GM18868 (cell line): ENCODE data around the gene PDE9A.

Source experiments
- ATAC-seq: cut with Tn5 transposase; IDR thresholded peaks from one replicate; pipeline ENCODE4 v1.9.1; 2021; ENCODE audit warnings: mild to moderate bottlenecking, moderate library complexity; ENCODE audit not compliant: unreplicated experiment

Gene PDE9A

DNA sequence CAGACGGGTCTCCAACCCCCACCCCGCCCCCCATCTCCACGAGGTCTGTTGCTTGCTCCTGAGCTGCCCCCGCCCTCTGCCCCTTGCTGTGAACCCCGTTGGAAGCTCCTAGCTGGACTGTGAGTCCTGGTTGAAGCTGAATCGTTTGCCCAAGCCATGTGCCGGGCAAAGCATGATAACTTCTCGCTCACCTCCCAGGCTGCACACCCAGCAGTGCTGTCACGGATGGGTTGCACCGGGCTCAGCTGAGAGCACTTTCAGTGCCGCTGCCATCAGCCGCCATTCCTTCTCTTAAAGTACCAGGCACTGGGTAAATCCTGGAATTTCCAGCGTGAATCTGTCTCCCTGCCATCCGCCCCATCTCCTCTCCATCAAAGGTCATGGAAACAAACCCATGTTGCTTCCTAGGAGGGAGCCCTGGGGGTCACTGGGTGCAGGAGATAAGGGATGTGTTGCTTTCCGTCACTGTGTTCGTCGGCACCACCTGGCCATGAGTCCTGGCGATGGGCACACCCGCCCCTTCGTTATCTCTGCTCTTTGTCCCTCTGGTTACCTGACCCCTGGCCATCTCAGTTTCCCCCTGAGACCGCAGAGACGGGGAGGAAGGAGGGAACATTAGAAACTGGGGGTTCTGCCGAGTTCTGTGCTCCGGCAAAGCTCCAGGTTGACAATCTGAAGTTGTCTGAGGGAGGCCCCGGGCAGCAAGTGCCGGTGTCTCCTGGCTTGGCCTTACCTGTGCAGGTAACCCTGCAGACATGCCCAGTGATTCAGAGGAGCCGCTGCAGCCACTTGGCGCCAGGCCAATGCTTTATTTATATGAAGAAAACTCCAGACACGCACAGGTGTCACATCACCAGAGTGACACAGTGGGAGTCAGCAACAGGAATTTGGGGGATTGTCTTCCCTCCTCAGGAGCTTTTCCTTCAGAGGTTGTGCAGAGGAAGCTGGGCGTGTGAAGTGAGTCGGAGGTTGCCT, 2.7 kb downstream of the PDE9A start:
- ATAC-seq: no peak

DNA sequence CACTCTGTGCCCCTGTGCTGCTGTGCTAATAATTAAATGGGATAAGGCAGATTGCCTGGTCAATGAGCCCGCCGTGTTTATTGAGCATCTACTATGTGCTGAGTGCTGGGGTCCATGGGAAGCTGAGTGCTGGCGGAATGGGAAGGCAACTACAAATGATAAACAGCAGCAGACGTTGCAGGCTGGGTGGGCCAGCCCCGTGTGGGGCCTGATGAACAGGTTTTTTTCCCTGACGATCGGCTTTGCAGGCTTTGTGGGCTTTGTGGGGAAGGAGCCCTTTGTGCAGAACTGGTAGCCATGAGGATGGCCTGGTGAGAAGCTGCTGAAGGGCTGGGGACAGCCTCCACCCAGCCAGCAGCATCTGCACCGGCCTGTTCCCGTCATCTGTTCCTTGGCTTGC, 3.5 kb downstream of the PDE9A start:
- no peak for ATAC-seq

DNA sequence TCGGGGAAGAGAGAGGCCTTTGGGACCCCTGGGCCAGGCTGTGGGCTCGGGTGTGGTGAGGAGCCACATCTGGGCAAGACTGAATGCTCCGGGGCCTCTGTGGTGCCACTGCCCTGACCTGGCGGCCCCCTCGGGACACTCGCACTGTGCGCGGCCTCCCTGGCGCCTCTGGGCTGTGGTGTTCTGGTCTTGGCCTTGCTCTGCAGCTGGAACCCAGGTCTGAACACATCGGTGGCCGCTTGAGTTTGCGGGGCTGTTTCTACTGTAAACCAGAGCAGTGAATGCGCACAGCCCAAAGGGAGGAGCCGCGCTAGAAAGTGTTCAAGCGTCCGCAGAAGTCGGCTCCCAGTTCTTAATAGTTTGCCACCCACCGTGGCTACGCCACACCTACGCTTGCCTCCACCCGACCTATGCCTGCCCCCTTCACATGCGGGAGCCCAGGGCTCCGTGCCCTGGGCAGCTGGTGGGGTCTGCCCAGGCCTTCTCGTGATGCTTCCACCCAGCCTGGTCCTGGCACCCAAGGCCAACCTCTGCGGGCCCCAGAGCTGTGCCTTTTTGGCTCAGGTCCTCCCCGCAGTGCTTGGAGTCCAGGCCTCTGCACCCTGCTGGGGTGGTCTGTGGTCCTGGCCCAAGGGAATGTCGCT, 4.4 kb downstream of the PDE9A start:
- no peak for ATAC-seq

DNA sequence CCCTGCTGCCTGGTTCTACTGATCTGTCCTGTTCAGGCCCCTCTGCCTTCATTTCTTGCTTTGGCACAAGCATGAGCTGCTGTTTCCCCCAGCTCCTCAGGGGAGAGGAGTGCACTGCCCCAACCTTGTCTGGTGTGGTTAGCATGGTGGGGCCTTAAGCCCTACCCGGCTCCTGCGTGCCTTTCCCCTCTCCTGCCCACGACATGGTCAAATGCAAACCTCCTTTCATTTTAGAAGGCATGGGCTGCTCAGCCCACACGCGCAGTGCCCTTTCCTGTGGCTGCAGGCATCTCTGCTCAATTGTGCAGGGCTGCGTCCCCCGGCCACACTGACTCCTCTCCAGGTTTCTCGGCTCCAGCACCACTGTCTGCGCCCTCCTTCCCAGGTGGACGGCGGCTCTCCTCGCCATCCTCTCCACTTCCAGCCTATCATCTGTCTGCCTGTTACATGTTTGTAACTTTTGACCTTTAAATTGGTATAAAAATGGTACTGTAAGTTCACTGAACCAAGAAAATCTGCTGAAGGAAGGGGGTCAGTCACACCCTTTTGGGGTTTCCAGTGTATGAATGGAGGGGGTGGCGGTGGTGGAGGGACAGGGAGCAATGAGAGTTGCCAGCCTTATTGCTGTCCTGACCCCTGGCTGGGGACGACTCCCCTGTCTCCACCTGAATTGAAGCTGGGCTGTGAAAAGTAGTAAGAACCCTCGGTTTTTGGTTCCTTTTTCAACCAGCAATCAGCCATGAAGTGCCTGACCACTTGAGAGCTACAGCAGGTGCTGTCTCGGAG, 5.1 kb downstream of the PDE9A start:
- no peak for ATAC-seq

DNA sequence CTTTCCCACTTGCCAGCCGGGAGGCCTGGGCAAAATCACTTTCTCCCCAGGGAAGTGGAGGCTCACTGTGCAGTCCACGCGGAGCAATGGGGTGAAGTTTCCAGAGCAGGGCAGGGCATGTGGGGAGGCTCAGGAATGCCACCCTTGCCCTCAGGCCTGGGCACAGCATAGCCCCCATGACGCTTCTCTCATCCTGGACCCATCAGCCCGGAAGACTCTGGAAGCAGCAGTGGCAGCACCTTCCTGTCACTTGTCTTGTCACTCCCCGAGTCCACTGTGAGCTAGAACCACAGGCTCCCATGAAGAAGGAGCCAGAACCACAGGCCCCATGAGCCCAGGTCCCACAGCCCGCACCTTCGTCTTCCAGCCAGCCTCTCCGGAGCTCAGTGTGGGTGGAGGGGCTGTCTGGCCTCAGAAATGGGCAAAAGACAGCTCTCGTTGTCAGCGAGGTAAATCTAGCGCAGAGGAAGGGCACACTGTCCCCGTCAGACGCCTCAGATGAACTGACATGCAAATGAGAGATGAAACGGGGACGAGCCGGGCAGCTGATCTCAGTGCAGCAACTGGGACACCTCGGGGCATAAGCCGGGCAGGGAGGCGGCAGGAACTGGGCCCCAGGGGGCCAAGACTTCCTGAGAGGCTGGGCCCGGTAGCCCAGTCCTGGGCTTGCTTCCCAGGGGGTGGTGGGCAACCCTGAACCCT, 6.1 kb downstream of the PDE9A start:
- ATAC-seq: peak; percentile 49

DNA sequence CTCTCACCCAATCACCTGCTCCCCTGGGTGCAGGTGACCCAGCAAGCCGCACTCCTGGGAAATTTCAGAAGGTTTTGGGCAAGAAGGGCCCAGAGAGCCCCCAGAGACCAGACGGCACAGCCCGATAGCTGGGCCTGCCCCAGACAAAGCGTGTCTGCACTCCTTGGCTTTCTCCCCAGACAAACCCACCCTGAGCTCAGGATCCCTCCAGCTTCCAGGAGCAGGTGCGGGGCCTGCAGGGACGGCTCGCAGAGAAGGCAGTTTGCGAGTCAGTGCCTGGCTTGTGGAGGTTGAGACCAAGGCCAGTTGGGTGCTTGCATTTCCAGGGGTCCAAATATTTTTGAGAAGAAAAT, 6.7 kb downstream of the PDE9A start:
- ATAC-seq: no peak

DNA sequence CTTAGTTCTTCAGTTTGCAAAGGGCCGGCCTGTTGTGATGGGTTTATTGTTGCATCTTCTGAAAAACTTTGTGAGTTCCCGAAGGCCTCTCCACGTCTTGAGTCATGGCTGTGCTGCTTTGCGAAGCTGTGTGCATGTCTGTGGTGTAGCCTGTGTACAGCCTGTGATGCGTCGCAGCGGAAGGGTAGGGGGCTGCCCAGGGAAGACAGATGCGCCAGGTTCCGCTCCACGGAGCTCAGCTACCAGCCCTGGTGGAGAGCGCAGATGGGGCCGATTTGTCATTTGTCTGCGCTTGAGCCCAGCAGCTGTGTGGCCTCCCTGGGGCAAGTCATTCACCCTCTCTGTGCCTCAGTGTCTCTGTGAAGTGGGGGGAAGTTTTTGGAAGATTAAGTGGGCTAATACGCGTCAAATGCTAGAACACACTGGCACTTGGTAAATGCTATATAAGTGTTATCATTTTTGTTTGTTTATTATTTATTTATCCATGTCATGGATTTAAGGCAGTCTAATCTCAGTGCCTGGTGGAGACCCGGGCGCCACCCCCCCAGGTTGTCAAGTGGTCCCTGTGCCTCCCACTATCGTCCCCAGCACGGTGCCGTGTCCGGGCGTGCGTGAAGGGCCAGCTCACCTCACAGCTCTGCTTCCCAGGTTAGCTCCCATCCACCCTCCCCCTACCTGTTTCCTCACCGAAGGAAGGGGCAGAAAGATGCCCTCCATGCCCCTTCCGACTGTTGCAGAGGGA, 8.4 kb downstream of the PDE9A start:
- peak; percentile 53 for ATAC-seq

DNA sequence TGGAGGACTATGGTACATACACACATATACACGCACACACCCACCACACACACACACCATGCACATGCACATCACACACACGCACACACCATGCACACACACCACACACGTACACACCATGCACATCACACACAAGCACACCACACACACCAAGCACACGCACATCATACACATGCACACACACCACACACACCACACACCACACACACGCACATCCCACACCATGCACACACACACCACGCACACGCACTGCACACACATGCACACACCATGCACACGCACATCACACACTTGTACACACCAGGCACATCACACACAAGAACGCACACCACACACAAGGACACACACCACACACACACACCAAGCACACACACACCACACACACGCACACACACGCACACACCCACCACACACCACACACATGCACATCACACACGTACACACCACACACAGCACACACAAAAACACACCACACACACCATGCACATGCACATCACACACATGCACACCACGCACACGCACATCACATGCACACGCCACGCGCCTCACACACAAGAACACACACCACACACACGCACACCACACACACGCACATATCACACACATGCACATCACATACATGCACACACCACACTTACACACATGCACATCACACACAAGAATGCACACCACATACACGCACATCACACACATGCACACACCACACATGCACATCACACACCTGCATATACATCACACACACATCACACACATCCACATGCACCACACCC, 9.2 kb downstream of the PDE9A start:
- ATAC-seq: no peak

DNA sequence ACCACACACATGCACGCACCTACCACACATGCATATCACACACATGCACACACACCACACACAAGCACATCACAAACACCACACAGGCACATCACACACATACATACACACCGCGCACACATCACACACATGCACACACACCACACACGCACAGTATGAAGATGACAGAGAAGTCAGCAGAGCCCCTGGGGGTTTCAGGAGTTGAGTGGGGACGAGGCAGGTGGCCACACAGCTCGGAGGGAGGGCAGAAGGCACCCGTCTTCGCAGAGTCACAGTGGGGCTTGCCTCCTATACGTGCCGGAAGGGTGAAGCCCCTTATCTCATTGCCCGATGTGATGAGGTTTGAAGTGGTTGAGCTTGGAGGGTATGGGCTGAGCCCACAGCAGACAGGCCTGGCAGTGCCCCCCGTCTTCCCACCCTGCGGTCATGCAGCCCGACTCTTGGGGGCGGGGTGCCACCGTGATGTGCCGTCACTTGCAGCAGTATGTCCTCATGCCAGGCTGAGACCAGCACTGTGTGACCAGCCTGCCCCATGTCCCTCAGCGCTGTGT, 9.9 kb downstream of the PDE9A start:
- no peak for ATAC-seq

DNA sequence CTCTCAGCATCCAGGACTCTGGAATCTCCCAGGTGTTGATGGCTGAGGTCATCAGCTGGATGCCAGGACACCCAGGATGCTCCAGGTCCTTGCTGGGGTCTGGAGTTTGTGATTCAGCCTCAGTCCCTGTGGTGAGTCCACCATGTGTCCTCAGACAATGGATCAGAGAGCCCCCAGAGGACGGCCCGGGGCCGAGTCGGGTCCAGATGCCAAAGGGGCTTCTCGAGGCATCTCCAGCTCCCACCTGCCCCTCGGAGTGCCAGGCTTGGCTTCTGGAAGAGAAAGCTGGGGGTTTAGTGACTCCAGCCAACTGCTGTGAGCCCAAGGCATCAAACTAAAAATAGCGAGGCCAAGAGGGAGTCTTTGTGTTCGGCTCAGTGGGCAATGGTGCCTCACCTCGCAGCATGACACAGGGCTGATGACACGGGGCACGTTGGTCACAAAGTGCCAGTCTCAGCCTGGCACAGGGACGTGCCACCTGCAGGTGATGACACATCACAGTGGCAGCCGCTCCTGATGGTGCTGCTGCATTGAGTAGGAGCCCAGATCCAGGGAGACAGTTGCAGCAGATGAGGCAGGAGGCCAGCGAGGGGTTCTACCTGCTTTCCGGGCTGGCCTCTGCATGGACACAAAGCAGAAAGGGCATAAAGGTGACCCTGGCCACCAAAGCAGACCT, 10.6 kb downstream of the PDE9A start:
- no peak for ATAC-seq

DNA sequence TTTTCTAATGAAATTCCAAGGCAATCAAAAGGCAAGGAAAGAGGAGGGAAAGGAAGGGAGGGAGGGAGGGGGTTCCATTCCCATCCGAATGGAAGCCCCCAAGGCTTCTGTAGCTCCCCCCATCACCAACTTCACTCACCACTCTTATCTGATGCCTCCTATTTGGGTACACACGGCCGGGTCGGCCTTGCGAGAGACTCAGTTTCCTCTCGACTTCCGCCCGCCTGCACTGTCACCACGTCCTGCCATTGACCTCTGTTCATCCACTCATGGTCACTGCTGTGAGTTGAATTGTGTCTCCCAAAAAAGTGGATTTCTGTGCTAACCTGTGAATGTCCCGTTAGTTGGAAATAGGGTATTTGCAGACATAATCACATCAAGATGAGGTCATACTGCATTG, 11.2 kb downstream of the PDE9A start:
- no peak for ATAC-seq

DNA sequence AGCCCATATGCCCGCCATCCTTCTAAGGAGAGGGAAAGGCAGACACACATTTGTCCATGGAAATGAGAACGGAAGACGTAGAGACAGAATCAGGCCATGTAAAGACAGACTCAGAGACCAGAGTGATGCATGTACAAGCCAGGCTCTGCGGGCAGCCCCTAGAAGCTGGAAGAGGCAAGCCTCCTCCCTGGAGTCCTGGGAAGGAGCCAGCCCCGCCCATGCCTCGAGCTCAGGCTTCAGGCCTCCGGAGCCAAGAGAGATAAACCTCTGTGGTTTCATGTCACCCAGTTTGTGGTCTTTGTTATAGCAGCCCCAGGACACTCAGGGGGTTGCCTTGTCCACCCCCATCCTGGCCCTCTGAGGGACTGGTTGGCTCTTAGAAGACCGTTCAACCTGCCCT, 11.6 kb downstream of the PDE9A start:
- no peak for ATAC-seq

DNA sequence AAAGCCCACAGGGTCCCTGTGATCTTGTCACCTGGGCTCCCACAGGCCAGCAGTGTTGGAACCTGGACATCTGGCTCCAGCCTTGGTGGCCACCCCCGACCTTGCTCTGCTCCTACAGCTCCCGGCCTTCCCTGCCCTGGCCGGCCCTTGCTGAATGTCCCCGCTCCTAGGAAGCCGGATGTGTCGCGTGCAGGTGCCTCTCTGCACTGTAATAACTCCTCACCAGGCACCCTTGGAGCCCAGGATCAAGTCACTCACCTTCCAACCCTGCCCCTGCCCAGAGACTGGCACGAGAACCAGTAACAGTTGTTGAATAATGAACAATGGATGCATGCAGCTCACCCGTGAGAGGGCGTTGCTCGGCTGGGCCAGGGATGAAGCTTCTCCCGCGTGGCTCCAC, 12.1 kb downstream of the PDE9A start:
- no peak for ATAC-seq

DNA sequence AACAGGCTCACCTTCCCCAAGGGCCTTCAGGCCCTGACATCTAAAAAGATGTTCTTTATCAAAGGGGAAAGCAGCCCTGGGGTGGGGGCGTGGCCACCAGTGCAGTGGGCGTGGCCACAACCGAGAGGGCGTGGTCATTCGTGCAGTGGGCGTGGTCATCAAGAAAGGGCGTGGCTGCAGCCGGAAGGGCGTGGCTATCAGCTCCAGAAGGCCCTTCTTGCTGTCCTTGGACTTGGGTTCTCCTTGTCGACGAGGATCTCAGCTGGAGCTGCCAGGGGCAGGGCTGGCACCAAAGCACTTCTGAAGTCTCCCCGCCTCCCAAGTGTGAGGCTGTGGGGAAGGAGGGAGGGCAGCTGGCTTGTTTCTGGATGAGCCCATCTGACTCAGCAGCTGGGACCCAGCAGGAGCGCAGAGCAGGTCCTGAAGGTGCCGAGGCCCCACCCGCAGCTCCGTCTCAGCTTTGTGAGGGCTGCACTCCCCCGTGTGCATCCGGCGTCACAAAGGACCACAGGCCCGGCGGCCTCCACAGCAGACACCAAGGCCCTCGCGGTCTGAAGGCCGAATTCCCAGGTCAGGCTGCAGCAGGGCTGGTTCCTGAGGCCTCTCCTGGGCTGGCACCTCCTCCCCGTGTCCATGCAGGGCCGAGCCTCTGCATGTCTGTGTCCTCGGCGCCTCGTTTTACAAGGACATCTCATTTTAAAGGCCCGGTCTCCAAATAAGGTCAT, 12.8 kb downstream of the PDE9A start:
- no peak for ATAC-seq

DNA sequence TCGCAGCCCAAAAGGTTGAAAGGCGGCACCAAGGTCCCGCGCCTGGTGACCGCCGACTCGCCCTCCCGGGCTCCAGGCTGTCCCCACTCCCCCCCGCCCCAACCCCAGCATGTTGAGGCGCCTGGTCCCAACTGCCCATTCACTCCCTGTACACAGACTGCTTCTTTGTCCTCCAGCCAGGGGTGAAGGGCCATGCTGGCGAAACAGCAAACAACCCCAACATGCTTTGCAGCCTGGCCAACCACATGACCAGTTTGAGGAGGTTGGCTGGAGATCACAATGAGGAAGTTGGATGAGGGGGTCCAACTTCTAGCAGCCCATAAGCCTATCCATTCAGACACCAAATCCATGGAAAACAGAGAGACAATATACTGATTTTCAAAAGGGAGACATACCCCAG, 13.5 kb downstream of the PDE9A start:
- ATAC-seq: no peak

DNA sequence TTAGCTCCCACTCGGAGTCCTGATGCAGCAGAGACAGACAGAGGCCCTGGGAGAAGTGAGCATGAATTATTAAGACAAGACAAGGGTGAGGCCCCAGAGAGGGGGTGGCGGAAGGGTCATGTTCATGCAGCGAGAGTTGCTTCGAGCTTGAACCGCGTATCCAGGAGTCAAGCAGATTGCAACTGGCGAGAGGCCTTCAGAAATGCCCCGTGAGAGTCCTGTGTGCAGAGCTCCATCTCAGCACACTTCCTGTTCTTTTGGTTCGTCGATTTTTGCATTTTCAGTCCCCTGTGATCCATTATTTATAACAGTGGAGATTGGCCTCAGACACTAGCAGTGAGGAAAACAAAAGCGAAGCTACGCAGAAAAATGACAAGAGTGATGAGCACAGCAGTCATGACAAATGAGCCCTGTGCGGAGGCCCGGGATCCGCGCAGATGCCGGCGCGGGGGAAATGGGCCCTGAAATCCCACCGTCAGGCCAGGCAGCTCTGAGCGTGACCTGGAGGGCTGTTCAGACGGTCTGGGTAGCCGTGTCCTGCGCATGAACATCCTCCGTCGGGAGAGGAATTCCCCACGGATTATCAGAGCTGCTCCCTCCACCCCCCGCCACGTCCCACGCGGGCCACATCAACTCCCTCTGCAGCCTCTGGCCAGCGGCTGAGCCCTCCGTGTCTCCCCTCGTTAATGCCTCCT, 15.0 kb downstream of the PDE9A start:
- no peak for ATAC-seq

DNA sequence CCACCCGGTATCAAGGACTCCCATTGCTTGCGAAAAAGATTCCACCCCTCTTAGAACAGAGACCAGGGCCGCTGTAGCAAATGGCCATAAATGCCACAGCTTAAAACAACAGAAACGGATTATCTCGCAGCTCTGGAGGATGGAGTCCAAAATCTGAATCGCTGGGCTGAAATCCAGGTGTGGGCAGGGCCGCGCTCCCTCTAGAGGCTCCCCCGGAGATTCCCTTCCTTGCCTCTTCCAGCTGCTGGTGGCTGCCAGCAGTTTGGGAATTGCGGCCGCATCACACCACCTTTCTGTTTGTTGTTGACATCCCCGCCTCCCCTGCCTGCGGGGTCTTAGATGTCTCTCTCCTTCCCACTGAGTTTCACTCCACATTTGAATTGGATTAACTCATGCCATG, 15.6 kb downstream of the PDE9A start:
- ATAC-seq: no peak
